ENCODE data around the gene GAS7. TPM values are rescaled to one million over a fixed set of nuclear protein-coding genes. Genes with fewer than 3 reads are reported as not detected.

Gene GAS7
- total RNA-seq, 2 donors from 2014 or later, result 79.7 to 113 TPM

GRCh38 chr17:9912121-9913099 lies 286.0 kb downstream of the GAS7 start:
- Histone ChIP-seq H3K27ac (no peak overlapping the region), H3K36me3 (peaks cover 39% of the 10 kb centered on the region), H3K4me3 (no peak overlapping the region), H3K4me1 (no peaks in the 10 kb centered on the region), H3K9me3 (no peaks in the 10 kb centered on the region), H3K27me3 (no peaks in the 10 kb centered on the region)
- DNase-seq (ENCODE audit: low spot score), result no peak
- TF ChIP-seq, protein P1, sequence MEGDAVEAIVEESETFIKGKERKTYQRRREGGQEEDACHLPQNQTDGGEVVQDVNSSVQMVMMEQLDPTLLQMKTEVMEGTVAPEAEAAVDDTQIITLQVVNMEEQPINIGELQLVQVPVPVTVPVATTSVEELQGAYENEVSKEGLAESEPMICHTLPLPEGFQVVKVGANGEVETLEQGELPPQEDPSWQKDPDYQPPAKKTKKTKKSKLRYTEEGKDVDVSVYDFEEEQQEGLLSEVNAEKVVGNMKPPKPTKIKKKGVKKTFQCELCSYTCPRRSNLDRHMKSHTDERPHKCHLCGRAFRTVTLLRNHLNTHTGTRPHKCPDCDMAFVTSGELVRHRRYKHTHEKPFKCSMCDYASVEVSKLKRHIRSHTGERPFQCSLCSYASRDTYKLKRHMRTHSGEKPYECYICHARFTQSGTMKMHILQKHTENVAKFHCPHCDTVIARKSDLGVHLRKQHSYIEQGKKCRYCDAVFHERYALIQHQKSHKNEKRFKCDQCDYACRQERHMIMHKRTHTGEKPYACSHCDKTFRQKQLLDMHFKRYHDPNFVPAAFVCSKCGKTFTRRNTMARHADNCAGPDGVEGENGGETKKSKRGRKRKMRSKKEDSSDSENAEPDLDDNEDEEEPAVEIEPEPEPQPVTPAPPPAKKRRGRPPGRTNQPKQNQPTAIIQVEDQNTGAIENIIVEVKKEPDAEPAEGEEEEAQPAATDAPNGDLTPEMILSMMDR (IDR thresholded peaks at IDR 0.05), result no peak

DNA sequence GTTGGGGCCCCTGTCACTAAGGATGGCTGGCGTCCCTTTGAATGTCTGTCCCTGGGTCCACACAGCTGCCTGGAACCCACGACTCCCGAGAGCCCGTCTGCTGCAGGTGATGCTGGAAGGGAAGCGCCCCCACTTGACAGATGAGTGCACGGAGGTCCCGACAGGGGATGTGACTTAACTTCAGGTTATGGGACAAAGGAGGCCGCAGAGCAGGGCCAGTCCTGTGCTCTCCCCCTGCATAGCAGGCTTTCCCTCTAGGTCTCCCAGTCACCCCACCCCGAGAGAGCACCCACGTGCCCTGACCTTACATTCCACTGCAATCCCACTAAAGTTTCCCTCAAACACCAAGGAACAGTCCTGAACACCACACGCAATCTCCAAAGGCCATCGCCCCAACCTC lies 287.3 kb downstream of the GAS7 start:
- Histone ChIP-seq H3K4me1 (no peaks in the 10 kb centered on the region), H3K9me3 (no peaks in the 10 kb centered on the region), H3K27me3 (no peaks in the 10 kb centered on the region), H3K27ac (no peak overlapping the region), H3K36me3 (peaks cover 25% of the 10 kb centered on the region), H3K4me3 (no peak overlapping the region)
- DNase-seq (ENCODE audit: low spot score), result no peak
- TF ChIP-seq, protein P1 (IDR thresholded peaks at IDR 0.05), result no peak

GRCh38 chr17:9908649-9909042 lies 289.8 kb downstream of the GAS7 start:
- H3K9me3 ChIP-seq, result no peaks in the 10 kb centered on the region
- TF ChIP-seq, protein P1 (IDR thresholded peaks at IDR 0.05), result no peak
- no peak overlapping the region for H3K4me3 ChIP-seq
- no peaks in the 10 kb centered on the region for H3K27me3 ChIP-seq
- no peak for DNase-seq (ENCODE audit: low spot score)
- H3K36me3 ChIP-seq, result peaks cover 2% of the 10 kb centered on the region
- no peak overlapping the region for H3K27ac ChIP-seq
- no peaks in the 10 kb centered on the region for H3K4me1 ChIP-seq

DNA sequence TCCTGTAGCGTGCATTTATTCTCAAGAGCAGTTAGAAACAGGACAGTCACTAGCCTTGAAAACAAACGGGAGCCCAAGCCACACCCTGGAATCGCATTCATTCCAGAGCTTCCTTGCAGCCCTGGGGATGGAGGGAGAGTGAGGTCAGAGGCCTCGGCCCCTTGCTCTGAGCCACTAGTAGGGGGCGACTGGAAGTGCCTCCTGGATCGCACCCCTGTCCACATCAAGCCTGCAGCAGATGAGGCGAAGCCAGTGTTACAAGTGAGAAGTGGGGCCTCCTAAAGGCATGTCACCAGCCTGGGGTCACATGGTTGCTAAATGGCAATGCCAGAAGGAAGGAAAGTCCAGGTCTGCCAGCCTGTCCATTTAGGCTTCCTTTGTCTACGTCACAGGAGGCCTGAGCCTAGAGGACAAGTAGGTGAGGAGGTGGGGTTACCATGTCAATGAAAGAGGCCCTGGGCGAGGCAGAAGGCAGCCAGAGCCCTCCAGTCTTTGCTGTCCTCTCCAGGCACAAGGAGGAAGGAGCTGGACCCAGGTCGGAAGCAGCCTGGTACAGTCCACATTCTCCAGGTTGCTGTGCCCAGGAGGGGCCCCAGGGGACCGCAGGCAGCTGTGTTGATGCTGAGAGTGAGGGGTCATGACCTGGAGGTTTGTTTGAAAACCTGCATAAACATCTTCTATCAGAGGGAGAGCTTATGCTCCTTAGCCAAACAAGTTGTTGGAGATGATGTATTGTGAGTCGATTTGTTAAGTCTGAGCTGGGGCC lies 290.3 kb downstream of the GAS7 start:
- no peaks in the 10 kb centered on the region for H3K27me3 ChIP-seq
- no peak for DNase-seq (ENCODE audit: low spot score)
- TF ChIP-seq, protein P1 (IDR thresholded peaks at IDR 0.05), result no peak
- H3K9me3 ChIP-seq, result no peaks in the 10 kb centered on the region
- H3K4me3 ChIP-seq, result no peak overlapping the region
- no peaks in the 10 kb centered on the region for H3K36me3 ChIP-seq
- H3K27ac ChIP-seq, result no peak overlapping the region
- no peaks in the 10 kb centered on the region for H3K4me1 ChIP-seq

DNA sequence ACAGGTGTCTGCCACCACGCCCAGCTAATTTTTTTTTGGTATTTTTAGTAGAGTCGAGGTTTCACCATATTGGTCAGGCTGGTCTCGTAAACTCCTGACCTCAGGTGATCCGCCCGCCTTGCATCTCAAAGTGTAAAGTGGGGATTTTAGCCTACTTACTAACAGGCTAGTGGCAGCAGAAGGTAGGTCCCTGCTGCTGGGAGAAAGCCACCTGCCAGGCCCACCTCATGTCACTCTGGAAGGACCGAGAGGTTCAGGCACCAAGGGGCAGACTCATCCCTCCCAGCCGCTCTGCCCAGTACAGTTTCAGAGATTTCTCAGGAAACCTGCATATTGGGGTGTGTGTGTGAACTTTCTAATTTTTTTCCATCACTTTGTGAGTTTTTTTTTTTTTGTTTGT lies 291.3 kb downstream of the GAS7 start:
- no peak for DNase-seq (ENCODE audit: low spot score)
- no peaks in the 10 kb centered on the region for H3K36me3 ChIP-seq

More for the DNA sequence above, 291.3 kb downstream of the GAS7 start:
- TF ChIP-seq, protein P1 (IDR thresholded peaks at IDR 0.05), result no peak
- H3K27ac ChIP-seq, result no peak overlapping the region
- H3K4me3 ChIP-seq, result no peak overlapping the region
- H3K9me3 ChIP-seq, result no peaks in the 10 kb centered on the region
- no peaks in the 10 kb centered on the region for H3K4me1 ChIP-seq
- H3K27me3 ChIP-seq, result no peaks in the 10 kb centered on the region

Data from right atrium auricular region (tissue), 2 donors.